Nephron (organoid): Measurements from ENCODE around the gene ANKRD10.
A peak's percentile ranks its signal among the peaks of the same experiment; 100 is the strongest.

Experiments
- H3K27ac Mint-ChIP-seq, 3 experiments: 2 replicates each; pipeline ENCODE4 v1.8.0; 2020; ENCODE audit warnings: mixed read lengths in 3 of 3, mild to moderate bottlenecking in 2 of 3, moderate library complexity in 1 of 3
- H3K27me3 Mint-ChIP-seq: 2 replicates; pipeline ENCODE4 v1.8.0; 2021; ENCODE audit warnings: low read depth, mild to moderate bottlenecking, moderate library complexity, mixed read lengths
- H3K36me3 Mint-ChIP-seq: 2 replicates; pipeline ENCODE4 v1.8.0; 2020; ENCODE audit warnings: low read depth, mixed read lengths
- H3K4me1 Mint-ChIP-seq: 2 replicates; pipeline ENCODE4 v1.8.0; 2020; ENCODE audit warnings: mixed read lengths
- H3K4me3 Mint-ChIP-seq, 3 experiments: 2 replicates each; pipeline ENCODE4 v1.8.0; 2020; ENCODE audit warnings: mild to moderate bottlenecking in 3 of 3, mixed read lengths in 3 of 3, moderate library complexity in 2 of 3
- H3K9me3 Mint-ChIP-seq: 2 replicates; pipeline ENCODE4 v1.8.0; 2020; ENCODE audit warnings: mixed read lengths
- TF ChIP-seq, protein P1 (sequence below), 3 experiments: fragments of 200-600 bp; sonication (generic); IDR thresholded peaks; one replicate each; pipeline ENCODE4 v1.5.0; 2021; ENCODE audit warnings: antibody characterized with exemption in 3 of 3; ENCODE audit not compliant: unreplicated experiment in 3 of 3

The ANKRD10 gene

DNA sequence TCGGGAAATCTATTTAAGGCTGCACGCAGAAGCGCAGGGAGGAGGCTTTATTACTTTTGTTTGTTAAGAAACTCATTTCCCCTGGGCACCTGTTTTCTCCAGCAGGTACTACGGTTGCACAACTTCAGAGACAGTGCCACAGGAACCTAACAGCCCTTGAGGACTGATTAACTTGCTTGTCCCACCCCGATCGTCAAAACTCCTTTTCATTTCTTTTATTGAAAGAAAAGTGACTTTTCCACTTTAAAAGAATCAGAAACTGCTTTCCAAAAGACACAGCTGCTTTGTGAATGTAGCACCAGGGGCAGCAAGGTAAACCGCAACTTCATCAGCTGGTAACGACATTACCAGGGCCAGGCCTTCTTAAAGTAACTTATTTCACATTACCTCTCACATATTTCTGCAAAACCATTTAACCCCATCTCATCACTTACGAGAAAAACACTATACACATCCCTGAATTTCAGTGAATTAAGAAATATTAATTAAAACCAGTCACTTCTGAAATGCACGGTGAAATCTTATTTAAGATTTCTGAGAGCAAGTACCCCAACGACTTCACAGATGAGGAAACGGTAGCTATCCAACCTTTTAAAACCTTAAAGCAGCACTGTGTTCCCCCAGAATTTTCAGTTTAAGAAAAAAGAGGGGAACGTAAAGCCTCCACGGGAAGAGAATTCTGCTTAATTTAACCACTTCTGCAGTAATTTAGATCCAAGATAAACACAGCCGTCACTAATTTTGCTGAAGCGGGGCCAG, 1.4 kb downstream of the ANKRD10 start:
- TF ChIP-seq, protein P1, sequence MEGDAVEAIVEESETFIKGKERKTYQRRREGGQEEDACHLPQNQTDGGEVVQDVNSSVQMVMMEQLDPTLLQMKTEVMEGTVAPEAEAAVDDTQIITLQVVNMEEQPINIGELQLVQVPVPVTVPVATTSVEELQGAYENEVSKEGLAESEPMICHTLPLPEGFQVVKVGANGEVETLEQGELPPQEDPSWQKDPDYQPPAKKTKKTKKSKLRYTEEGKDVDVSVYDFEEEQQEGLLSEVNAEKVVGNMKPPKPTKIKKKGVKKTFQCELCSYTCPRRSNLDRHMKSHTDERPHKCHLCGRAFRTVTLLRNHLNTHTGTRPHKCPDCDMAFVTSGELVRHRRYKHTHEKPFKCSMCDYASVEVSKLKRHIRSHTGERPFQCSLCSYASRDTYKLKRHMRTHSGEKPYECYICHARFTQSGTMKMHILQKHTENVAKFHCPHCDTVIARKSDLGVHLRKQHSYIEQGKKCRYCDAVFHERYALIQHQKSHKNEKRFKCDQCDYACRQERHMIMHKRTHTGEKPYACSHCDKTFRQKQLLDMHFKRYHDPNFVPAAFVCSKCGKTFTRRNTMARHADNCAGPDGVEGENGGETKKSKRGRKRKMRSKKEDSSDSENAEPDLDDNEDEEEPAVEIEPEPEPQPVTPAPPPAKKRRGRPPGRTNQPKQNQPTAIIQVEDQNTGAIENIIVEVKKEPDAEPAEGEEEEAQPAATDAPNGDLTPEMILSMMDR (IDR thresholded peaks at IDR 0.05; ENCODE audit: unreplicated experiment in 3 of 3): no peak
- Mint-ChIP-seq H3K27me3 (no peaks in the 10 kb centered on the region), H3K4me1 (peaks cover 61% of the 10 kb centered on the region), H3K27ac (peak overlapping the region; percentile 91 to 96 (median 94)), H3K36me3 (peaks cover 22% of the 10 kb centered on the region), H3K4me3 (peak overlapping the region; percentile 91 to 97 (median 95)), H3K9me3 (no peaks in the 10 kb centered on the region)

DNA sequence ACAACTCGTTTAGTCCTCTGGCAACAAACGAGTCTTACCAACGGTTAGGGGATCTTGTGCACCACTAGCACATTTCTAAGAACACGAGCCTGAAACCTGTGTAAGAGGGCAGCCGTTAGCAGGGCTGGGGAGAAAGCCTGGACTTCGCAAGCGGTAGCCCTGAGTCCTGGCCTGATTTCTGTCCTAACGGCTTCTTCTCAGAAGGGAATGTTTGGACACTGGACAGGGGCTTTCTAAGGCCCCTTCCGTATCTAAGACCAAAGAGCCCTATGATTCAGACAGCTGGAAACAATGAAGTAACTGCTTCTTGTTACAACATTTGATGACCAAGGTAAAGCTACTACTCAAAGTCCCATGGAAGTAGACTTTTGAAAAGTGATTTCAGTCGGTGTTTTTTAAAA, 2.2 kb downstream of the ANKRD10 start:
- H3K27me3 Mint-ChIP-seq: no peaks in the 10 kb centered on the region
- TF ChIP-seq, protein P1 (IDR thresholded peaks at IDR 0.05; ENCODE audit: unreplicated experiment in 3 of 3): no peak
- no peaks in the 10 kb centered on the region for H3K9me3 Mint-ChIP-seq
- H3K4me3 Mint-ChIP-seq: peak overlapping the region; percentile 91 to 97 (median 95)
- H3K4me1 Mint-ChIP-seq: peaks cover 69% of the 10 kb centered on the region
- H3K36me3 Mint-ChIP-seq: peaks cover 30% of the 10 kb centered on the region
- H3K27ac Mint-ChIP-seq: peak overlapping the region; percentile 91 to 96 (median 94)

DNA sequence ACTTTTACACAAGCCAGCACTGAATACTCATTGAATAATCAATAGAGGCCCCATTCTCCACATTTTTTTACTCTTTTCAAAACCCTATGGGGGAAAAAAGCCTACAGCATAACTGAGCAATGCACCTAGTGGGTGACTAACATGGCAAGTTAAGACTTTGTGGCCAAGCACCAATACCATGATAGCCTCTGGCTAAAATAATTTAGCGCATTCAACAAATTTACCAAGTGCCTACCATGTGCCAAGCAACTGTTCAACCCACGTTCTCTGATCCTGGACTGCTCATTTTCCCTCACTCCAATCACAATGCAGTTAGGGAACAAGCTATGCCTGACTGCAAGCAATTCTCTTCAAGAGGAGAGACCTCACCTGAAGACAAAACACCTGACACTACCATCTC, 3.0 kb downstream of the ANKRD10 start:
- peaks cover 34% of the 10 kb centered on the region for H3K36me3 Mint-ChIP-seq
- H3K27me3 Mint-ChIP-seq: no peaks in the 10 kb centered on the region
- H3K4me1 Mint-ChIP-seq: peaks cover 75% of the 10 kb centered on the region
- TF ChIP-seq, protein P1 (IDR thresholded peaks at IDR 0.05; ENCODE audit: unreplicated experiment in 3 of 3): no peak
- H3K4me3 Mint-ChIP-seq: peak overlapping the region; percentile 91 to 97 (median 95)
- H3K9me3 Mint-ChIP-seq: no peaks in the 10 kb centered on the region
- peak overlapping the region in 2 of 3 experiments; percentile 94 to 96 for H3K27ac Mint-ChIP-seq

DNA sequence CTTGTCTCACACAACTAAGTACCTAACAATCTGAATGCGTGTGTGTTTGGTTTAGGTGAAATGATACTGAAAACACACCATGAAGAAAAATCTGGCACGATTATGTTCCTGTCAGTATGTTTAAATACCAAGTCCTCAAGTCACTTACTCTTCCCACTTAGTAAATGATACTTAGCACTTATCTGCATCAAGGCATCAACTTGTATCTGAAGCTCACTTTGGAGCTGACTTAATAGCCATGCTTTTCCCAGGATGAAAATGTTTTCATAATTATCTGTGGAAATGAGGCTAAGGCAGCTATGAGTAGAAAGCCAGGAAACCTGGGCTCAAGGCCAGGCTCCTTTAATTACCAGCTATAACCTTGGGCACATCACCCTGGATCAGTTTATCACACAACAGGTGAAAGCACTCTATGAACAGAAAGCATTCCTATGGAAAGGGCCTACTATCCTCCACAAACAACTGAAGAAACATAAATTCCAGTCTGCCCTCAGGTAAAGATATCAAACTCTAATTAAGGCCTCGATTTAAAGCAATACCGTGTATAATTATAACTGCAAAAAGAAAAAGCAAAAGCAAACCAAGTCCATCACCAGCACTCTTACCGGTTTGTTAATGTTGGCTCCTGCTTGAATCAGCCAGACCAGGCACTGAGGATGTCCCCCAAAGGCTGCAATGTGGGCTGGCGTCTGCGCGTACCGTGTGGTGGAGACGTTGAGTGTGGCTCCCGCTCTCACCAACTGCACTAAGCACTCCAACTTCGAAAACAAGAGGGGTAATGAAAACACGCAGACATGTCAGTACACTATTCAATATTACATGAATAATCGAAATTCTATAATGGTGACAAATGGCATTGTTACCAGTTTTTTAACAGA, 4.6 kb downstream of the ANKRD10 start:
- Mint-ChIP-seq H3K36me3 (peaks cover 48% of the 10 kb centered on the region), H3K4me1 (peaks cover 74% of the 10 kb centered on the region), H3K4me3 (peak overlapping the region; percentile 33 to 74 (median 59)), H3K27ac (peak overlapping the region in 2 of 3 experiments; percentile 25 to 50), H3K9me3 (no peaks in the 10 kb centered on the region), H3K27me3 (no peaks in the 10 kb centered on the region)
- TF ChIP-seq, protein P1 (IDR thresholded peaks at IDR 0.05; ENCODE audit: unreplicated experiment in 3 of 3): no peak

DNA sequence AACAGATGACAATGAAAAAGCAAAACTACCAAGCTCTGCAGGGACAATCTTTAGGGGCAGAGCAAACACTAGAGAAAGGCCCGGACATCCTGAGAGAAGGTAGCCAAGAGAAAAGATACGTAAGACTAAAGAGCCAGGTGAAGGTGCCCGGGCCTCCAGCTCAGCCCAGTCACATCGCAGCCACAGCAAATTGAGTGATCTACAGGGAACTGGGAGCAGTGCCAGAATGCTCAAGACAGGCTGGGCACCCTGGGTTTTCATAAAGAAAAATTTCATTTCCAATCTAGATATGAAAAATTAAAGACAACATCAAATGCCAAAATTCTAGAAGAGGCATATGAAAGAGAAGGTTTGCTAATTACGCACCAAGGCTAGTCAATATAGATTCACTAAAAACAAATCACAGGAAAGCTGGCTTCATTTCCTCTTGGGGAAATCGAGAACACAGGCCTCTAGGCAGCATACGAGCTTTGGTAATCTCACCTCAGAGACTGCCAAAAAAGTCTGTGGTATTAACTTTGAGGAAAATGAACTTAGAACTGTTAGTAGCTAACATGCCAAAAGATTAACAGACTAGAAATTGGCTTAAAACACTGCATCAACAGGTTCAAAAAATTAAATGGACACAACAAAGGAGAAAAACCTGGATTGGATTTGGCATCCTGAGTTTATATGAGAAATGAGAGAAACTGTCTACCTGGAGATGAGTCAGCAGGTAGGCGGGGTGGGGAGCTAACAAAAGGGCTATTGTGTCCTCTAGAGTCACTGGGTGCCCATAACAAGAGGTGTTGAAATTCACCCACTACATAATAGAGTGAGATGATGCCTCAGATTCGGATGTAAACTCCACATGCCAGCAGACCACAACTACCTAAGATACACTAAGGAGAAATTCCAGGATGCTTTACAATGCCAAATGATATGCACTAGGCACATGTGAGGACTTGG, 6.6 kb downstream of the ANKRD10 start:
- Mint-ChIP-seq H3K36me3 (peaks cover 61% of the 10 kb centered on the region), H3K9me3 (no peaks in the 10 kb centered on the region), H3K27ac (peak overlapping the region in 1 of 3 experiments; percentile 22), H3K4me1 (peaks cover 70% of the 10 kb centered on the region), H3K4me3 (peak overlapping the region in 1 of 3 experiments; percentile 15), H3K27me3 (no peaks in the 10 kb centered on the region)
- TF ChIP-seq, protein P1 (IDR thresholded peaks at IDR 0.05; ENCODE audit: unreplicated experiment in 3 of 3): no peak
